ENCODE measurements around the gene NIM1K.
"Not testable (repeated sequence)": the region's sequence is repeated elsewhere in the genome, so short reads cannot be mapped to it uniquely, and the experiment has no call there.

NIM1K gene

DNA sequence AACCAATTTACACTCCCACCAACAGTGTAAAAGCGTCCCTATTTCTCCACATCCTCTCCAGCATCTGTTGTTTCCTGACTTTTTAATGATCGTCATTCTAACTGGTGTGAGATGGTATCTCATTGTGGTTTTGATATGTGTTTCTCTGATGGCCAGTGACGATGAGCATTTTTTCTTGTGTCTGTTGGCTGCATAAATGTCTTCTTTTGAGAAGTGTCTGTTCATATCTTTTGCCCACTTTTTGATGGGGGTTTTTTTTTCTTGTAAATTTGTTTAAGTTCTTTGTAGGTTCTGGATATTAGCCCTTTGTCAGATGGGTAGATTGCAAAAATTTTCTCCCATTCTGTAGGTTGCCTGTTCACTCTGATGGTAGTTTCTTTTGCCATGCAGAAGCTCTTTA lies 131.5 kb downstream of the NIM1K start:
- H3K4me3 ChIP-seq (ENCODE audit: low read length); H3K9ac ChIP-seq (ENCODE audit: low read depth, low read length); H3K4me1 ChIP-seq (ENCODE audit: insufficient read depth, low read length); H3K9me3 ChIP-seq (ENCODE audit: insufficient read depth, low read depth, low read length); H3K27me3 ChIP-seq (ENCODE audit: insufficient read depth, low read length); H3K36me3 ChIP-seq (ENCODE audit: insufficient read depth, low read depth, low read length); H3K27ac ChIP-seq (ENCODE audit: low read length): not testable (repeated sequence)

DNA sequence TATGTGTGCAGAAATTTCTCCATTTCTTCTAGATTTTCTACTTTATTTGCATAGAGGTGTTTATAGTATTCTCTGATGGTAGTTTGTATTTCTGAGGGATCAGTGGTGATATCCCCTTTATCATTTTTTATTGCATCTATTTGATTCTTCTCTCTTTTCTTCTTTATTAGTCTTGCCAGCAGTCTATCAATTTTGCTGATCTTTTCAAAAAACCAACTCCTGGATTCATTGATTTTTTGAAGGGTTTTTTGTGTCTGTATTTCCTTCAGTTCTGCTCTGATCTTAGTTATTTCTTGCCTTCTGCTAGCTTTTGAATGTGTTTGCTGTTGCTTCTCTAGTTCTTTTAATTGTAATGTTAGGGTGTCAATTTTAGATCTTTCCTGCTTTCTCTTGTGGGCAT lies 133.6 kb downstream of the NIM1K start:
- not testable (repeated sequence) for H3K27ac ChIP-seq (ENCODE audit: low read length); H3K9me3 ChIP-seq (ENCODE audit: insufficient read depth, low read depth, low read length); H3K36me3 ChIP-seq (ENCODE audit: insufficient read depth, low read depth, low read length); H3K9ac ChIP-seq (ENCODE audit: low read depth, low read length); H3K4me1 ChIP-seq (ENCODE audit: insufficient read depth, low read length); H3K4me3 ChIP-seq (ENCODE audit: low read length); H3K27me3 ChIP-seq (ENCODE audit: insufficient read depth, low read length)
